BJ (cell line): Measurements from ENCODE around the gene CTNNBL1. TPM values are rescaled to one million over a fixed set of nuclear protein-coding genes. Genes with fewer than 3 reads are reported as not detected.

Experiments used
- CTCF ChIA-PET: fragments of 350-600 bp; formaldehyde crosslinking; extraction: SDS; loops from one replicate; lab custom pipeline; 2021; ENCODE audit warnings: antibody characterized with exemption, inconsistent platforms; lab: Yijun Ruan, JAX
- POLR2A ChIA-PET: fragments of 300-600 bp; sonication (Branson Sonifier 250); formaldehyde crosslinking; extraction: SDS; loops from one replicate; lab custom pipeline; 2021; ENCODE audit warnings: antibody characterized with exemption; lab: Charles Lee
- DNase-seq: peaks from one replicate; pipeline ENCODE4 v3.0.0-alpha.2; 2011; ENCODE audit warnings: low read depth
- H3K27me3 ChIP-seq: 2 replicates; pipeline ENCODE4 v1.6.0; 2011; ENCODE audit warnings: low read length; ENCODE audit not compliant: control insufficient read depth, insufficient read depth
- H3K36me3 ChIP-seq: 2 replicates; pipeline ENCODE4 v1.5.1; 2011; ENCODE audit warnings: low read length; ENCODE audit not compliant: control insufficient read depth, insufficient read depth
- H3K4me3 ChIP-seq: 2 replicates; pipeline ENCODE4 v1.5.1; 2011; ENCODE audit warnings: low read depth, mild to moderate bottlenecking, control low read depth, low read length
- polyA plus RNA-seq: library from polyadenylated mRNA; depleted of rRNA; stranded (reverse); fragments of >200 nt; gene quantifications from 2 replicates; pipeline ENCODE4 v1.2.3, GENCODE V29; 2011
- TF ChIP-seq, protein P1 (sequence below): IDR thresholded peaks from 2 replicates; pipeline ENCODE4 v1.5.1; 2011; ENCODE audit warnings: low read depth, mild to moderate bottlenecking, control low read depth, inconsistent platforms, low read length, moderate library complexity; ENCODE audit not compliant: insufficient read depth

The CTNNBL1 gene
- polyA plus RNA-seq, 1 experiment = 38.4 TPM

DNA sequence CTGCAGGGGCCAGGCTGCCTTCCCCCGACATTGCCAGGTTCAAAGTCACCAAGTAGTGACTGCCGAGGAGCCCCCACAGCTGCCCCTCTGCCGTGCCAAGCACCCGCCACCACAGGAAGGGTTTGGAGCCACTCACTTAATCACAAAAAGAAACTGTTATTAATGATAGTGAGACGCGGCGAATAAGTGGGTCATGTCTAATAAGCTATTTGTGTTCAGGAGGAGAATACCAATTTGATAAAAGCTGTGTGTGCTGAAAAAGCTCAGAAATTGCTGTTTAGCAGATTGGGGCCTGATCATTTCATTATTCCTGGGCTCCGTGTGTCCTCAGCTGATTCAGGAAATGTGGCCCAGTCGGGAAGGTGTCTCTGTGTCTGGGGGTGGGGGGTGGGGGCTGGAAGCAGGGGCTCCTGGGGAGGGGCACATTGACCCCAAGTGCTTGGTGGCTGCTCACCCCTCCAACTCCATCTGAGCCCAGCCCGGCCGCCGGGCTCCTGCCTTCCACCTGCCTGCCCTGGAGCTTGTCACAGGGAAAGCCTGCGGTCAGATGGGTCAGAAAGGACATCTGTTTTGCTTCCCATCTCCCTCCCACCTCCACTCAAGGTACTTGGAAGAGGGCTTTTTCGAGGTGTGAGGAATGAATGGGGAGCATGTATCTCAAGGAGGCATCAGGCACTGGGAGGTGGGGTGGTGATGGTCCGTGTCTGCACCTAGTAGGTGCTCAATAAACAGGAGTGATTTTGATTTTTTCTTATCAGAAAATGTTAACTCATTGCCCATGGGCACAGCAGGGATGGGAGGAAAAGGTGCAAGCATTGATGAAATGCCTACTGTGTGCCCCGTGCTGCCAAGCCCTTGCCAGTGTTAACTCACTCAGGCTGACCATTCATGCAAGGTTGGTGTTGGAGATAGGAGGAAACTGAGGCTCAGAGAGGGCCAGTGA is 212.1 kb downstream of the CTNNBL1 start:
- H3K4me3 ChIP-seq = no peak overlapping the region
- TF ChIP-seq, protein P1, sequence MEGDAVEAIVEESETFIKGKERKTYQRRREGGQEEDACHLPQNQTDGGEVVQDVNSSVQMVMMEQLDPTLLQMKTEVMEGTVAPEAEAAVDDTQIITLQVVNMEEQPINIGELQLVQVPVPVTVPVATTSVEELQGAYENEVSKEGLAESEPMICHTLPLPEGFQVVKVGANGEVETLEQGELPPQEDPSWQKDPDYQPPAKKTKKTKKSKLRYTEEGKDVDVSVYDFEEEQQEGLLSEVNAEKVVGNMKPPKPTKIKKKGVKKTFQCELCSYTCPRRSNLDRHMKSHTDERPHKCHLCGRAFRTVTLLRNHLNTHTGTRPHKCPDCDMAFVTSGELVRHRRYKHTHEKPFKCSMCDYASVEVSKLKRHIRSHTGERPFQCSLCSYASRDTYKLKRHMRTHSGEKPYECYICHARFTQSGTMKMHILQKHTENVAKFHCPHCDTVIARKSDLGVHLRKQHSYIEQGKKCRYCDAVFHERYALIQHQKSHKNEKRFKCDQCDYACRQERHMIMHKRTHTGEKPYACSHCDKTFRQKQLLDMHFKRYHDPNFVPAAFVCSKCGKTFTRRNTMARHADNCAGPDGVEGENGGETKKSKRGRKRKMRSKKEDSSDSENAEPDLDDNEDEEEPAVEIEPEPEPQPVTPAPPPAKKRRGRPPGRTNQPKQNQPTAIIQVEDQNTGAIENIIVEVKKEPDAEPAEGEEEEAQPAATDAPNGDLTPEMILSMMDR = no peak
- POLR2A ChIA-PET = no interaction called here
- CTCF ChIA-PET = interaction anchor here (0.6 kb wide), 1 partner anchor 333 kb away, joined by 3 read pairs; no protein-coding TSS in a partner anchor
- DNase-seq = no peak
- H3K27me3 ChIP-seq = peaks cover 35% of the 10 kb centered on the region
- H3K36me3 ChIP-seq = no peaks in the 10 kb centered on the region

DNA sequence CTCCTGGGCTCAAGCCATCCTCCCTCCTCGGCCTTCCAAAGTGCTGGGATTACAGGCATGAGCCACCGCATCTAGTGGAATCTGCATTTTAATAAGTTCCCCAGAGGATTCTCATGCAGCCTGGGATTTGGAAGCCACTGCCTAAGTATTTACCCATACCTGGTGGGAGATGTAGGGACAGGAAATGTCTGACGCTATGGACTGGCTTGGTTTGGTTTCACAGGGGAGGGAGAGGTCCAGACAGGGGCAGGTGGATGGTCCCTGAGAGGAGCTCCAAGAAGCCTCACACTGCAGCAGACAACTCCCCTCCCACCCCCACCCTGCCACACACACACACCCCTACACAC is 213.5 kb downstream of the CTNNBL1 start:
- POLR2A ChIA-PET = no interaction called here
- DNase-seq = no peak
- TF ChIP-seq, protein P1 = no peak
- Histone ChIP-seq H3K4me3 (no peak overlapping the region), H3K27me3 (peaks cover 36% of the 10 kb centered on the region), H3K36me3 (no peaks in the 10 kb centered on the region)
- CTCF ChIA-PET = no interaction called here

DNA sequence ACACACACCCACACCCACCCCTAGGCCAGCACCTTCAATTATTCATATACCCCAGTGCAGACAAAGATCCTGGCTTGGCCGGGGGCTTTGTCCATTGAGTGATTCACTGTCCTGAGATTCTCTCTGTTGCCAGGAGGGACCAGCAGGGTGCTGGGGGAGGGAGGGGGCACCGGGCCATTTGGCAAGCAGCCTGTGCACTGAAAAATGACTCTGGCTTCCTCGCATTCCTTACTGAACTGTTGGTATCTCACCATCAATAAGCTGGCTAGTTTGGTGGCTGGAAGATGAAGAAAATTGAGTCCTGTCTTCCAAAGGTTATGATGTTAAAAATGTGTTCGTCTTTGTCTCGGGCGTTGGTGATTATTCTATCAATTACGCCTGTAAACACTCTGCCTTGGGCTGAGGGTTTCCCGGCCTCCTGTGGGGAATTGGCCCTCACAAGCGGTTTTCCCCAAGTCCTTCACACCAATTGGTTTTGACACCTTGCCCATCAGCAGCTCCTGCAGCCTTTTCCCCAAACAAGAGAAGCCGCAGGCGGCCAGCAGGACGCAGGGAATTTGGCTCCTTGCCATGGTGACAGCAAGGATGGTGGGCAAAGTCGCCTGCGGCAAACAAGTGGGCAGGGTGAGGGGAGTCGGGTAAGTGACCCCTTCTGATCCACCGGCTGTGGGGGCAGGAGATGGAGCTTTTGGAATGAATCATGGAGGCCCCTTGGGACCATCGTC is 214.0 kb downstream of the CTNNBL1 start:
- H3K4me3 ChIP-seq = no peak overlapping the region
- DNase-seq = peak; percentile 38

DNA sequence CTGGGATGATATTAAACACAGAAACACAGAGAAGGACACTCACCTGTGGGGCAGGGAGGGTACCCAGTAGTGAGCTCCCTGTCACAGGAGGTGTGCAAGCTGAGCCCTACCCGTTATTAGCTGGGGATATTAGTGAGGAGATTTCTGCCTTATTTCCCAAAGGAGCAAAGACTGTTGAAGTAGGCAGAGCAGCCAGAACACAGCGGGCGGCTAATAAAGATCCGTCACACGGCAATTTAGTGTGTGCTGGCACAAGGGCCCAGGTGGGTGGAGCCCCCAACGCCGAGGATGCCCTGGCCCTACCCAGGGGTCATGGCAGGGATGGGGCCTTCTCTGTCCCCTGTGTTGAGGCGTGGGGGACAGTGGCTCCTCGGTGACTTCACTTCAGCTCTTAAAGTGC is 217.4 kb downstream of the CTNNBL1 start:
- POLR2A ChIA-PET = no interaction called here
- Histone ChIP-seq H3K27me3 (peaks cover 53% of the 10 kb centered on the region), H3K4me3 (no peak overlapping the region), H3K36me3 (no peaks in the 10 kb centered on the region)
- TF ChIP-seq, protein P1 = no peak
- DNase-seq = no peak
- CTCF ChIA-PET = interaction anchor here (1.1 kb wide), 1 partner anchor 9 kb away, joined by 3 read pairs; the partner anchor contains the start of gene VSTM2L

More for the DNA sequence above, 214.0 kb downstream of the CTNNBL1 start:
- ChIA-PET POLR2A (no interaction called here), CTCF (no interaction called here)
- Histone ChIP-seq H3K27me3 (peaks cover 39% of the 10 kb centered on the region), H3K36me3 (no peaks in the 10 kb centered on the region)
- TF ChIP-seq, protein P1 = 0 out of 2 replicates have a peak, but pooled peaks have one; percentile 6

DNA sequence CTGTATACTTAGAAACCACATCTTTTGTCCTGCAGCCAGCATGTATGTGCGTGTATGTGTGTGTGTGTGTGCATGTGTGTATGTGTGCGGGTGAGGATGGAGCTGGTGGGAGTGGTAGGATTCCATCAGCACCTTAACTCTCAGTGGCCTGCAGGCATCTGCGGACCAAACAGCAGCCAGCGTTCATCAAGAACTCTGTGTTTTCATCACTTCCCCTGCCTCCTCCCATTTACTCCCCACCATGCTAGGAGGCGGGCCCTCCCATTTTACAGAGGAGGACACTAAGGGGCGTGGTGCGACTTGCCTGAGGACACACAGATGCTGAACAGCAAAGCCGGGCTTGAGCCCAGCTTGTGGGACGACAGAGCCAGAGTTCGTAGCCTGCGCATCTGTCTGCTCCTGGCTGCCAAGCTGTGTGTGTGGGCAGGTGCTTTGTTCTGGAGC is 218.0 kb downstream of the CTNNBL1 start:
- Histone ChIP-seq H3K36me3 (no peaks in the 10 kb centered on the region), H3K27me3 (peaks cover 57% of the 10 kb centered on the region), H3K4me3 (no peak overlapping the region)
- CTCF ChIA-PET = no interaction called here
- DNase-seq = no peak
- POLR2A ChIA-PET = no interaction called here
- TF ChIP-seq, protein P1 = no peak
